ENCODE results near the gene SLC17A9.
"Not testable (repeated sequence)": the region's sequence is repeated elsewhere in the genome, so short reads cannot be mapped to it uniquely, and the experiment has no call there.

SLC17A9 gene

DNA sequence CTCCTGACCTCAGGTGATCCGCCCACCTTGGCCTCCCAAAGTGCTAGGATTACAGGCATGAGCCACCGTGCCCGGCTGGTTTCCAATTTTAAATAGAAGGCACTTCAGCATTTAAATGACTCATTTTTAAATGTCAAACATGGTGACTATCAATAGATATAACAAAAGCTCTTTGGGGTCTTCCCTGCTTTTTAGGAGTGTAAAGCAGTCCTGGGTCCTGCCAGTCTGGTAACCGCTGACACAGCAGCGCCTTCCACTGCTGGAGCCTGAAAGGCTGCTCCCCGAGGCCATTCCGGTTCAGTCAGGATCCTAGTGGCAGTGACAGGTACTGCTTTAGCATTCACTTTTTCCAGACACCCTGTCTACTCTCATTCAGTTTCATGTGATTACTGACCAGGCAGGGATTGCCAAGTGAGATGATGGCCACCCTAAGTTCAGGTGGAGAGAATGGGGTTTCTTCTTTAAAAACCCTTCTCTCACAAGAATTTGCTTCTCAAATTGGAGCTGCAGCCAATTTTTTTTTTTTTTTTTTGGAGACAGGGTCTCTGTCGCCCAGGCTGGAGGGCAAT lies 31.3 kb upstream of the SLC17A9 start:
- peak; percentile 58 for DNase-seq

DNA sequence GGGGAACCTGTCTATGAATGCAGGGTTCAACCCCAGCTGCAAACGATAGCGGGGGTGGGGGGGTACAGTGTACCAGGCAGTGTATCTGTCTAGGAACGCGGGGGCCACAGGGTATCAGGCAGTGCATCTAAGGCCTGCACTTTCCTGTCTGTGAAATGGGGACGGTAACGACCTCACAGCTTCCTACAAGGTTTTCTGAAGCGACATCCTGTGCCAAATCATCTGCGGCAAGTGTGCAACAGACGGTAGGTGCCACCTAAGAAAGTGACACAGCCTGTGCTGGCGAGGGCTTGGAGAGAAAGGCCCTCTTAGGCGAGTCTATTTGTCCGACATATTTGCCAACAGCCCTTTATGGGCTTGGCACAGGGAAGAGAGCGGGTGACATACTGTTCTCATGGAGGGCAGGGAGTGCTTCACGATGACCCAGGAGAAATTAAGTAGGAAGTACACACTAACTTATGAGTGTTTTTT lies 30.0 kb upstream of the SLC17A9 start:
- DNase-seq = peak; percentile 34

DNA sequence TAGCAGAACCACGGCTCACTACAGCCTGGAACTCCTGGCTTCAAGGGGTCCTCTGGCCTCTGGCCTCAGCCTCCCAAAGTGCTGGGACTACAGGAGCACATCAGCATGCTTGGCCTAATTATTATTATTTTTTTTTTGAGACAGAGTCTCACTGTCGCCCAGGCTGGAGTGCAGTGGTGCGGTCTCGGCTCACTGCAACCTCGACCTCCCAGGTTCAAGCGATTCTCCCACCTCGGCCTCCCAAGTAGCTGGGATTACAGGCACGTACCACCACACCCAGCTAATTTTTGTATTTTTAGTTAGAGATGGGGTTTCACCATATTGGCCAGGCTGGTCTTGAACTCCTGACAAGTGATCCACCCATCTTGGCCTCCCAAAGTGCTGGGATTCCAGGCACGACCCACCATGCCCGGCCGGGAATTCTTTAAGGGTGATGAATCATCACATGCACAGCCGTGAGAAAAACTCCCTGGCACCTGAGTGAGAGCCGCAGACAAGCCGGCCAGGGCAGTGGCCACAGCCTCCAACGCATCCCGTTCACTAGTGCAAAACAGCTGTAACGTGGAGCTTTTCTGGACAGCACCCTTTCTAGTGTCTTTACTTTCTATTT lies 29.3 kb upstream of the SLC17A9 start:
- not testable (repeated sequence) for DNase-seq

DNA sequence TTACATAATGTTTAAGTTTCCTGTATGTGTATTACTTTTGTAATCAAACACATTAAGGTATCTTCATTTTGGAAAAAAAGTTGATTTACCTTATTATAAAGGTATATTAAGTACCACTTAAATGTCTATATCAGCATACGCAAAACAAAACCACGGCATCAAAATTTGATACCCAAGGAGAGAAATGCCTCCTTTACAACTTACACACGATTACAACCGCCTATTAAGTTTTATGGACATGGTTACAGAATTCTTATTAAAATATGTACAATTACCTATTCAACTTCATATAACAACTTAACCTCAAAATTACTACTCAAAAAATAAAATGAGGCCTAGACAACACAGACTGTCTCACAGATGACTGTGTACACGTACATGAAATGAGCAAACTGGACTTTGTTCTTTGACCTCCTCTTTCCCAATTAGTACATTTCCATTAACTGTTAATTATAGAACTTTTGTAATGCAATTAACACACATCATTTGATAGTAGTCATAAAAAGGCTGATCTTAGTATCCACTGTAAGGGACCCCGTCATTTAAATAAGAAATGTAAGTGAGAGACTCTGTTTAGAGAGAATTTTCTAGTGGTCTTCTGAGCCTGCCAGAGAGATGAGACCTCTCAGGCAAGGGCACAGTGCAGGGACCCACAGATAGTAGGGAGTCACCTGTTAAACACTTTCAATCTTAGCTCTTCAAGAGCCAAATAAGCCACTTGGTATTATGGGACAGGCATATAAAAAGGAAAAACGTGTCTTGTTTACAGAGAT lies 28.7 kb upstream of the SLC17A9 start:
- DNase-seq = no peak

DNA sequence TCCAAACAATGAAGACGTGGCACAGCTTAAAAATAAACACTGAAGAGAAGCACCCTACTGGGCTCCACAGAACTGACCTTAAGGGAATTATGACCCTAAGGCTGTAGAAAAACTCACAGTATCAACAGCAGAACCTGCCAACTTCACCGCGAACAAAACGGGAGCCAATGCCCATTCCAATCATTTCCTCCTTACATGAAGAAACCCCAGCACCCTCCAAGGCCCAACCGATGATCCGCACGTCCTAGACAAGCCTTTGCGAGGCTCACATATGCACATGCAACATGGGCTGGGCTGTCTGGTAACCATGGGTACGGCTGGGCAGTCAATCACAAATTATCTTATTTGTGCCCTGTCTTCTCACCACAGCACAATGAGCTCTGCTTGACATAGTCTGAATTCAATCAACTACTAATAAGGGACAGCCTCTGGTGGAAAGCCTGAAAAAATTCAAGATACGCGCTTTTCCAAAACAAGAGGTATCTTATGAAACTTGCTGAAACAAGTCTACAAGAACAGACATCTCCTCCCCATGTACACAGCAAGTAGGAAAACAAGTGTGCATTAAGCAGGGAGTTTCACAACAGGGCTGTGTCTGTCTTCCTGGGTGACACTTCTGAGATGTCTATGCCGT lies 27.9 kb upstream of the SLC17A9 start:
- peak; percentile 42 for DNase-seq

DNA sequence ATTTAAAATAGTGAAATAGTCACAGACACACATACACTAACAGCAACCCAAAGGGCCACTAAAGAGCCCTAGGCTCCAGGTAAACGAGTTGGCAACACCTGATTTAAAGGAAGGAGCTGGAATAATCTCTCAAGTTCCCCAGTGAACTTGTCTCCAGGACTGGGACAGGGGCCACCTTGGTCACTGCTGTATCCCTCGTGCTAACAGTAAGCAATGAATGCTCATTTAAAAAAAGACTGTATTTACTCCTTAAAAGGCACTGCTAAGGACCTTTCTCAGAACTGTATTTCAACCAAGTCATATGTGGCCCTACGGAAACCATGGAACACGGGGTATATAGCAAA lies 27.5 kb upstream of the SLC17A9 start:
- DNase-seq = no peak

DNA sequence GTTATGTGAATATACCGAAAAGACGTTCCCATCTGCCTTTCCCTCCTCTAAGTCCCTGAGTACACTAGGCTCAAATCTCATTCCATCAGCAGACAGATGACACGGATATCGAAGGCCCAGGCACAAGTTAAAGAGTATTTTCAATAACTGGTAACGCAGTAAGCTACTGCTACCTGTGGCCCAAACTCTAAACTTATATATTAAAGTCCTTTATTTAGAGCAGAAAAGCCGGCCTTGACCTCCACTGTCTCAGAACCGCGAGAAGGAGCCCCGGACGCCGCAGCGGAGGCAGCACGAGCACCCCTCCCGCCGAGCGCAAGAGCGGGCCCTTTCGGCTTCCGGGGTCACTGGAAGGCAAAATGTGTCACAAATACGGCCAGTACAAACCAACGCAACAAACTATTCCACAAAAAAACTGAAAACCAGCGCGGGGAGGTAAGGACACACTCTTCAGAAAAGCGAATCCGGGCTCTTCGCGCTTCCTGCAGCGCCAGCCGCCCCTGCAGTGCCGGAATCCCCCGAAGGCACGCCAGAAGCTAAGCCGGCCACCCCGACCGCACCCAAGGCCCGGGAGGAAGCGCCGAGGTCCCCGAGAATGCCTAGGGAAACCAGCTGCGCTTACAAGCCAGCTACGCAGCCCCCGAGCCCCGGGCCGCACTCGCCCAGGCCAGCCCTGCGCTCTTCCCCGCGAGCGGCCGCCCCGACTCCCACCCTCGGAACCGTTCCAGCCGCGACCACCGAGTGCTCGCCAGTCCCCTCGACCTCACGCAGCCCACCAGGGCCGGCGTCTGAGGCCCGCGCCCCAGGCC lies 26.9 kb upstream of the SLC17A9 start:
- DNase-seq = peak; percentile 48

DNA sequence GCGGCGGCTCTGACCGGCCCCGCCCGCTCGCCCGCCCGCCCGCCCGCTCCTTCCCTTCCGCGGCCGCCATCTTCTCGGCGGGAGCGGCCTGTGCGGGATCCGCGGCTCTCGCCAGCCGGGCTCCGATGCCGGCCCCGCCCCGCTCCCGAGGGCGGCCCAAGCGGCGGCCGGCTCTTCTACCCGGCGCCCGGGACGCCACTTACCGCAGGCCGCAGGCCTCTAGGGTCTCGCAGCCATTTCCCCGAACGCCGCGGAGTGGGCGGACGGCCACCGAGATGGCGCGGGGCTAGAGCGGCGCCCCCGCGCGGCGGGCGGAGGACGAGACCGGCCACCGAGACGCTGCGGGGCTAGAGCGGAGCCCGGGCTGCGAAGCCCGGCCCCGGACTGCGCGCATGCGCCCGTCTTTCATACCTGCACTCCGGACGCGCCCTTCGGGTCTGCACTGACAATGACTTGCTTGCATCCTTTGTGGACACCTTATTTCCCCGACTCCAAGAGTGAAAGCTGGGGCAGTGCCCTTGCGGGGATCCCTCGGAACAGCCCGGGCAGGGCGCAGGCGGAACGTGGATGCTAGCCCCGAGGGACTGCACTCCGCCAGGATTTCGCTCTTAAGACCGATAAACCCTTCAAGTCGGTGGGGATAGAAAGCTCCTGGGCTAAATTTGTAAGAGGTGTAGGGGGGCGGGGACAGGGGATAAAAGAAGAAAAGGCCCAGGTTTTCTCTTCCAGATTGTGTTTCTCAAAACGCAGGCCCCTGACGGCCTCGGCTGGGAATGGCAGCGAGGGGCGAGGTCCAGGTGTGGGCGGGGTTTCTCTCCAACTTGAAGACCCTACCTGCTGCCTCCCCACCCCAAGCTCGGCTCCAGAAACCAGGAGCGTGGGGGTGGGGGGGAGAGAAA lies 26.0 kb upstream of the SLC17A9 start, which contains the start of gene DIDO1:
Gene DIDO1 (minus strand): TSS at position 277 of the 899 bp plus-strand sequence.
- peak; percentile 91 for DNase-seq

DNA sequence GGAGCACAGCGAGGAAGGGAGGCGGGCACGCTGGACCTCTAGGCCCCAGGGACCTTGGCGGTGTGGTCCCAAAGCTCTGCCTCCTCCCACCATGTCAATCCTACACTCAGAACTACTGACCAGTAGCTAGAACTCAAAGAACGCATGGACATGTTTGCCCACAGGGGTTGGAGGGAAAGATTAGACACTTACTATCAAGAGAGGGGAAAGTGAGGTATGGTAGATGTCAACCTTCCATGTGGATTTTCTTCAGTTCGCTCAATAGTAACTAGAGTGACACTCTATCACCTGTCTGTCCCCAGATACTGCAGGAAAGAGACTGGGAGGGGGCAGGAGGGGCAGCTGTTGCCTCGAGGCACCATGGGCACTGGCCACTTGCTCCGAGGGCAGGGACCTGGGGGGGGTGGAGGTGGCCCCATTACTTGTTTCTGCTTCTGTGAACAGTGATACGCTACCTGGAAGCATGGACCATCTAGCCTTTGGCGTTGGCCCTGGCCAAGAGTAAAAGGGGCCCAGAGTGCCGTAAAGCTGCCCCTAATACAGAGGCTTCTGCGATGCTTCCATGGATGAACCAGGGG lies 25.3 kb upstream of the SLC17A9 start:
- no peak for DNase-seq

DNA sequence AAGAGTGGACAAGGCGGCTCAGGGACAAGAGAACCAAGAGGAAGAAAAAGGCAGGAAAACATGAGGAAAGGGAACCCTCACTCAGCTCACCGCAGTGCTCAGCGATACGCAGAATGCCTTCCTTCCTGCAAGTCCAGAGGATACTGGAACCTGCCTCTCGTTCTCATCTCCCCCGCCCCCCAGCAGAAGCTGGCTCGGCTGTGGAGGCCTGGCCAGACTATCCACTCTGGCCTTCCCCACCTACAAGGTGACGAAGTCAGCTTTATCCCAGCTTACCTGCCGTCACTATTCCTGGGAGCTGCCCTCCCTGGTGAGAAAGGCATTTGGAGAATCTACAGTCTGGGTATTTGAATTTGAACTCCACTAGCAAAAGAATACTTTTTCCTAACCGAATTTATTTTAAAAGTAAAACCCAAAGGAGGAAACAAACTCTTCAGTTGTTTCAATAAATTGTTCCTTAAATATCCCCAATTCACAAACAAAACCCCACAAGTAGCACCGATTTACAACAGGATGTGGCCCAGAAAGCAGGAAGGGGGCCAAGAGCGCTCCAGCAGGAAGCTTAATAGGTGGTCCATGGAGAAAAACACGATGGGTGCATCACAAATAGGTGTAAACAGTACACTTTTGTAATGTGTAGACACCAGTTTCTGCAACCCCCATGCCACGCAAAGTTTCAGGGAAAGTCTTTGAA lies 24.1 kb upstream of the SLC17A9 start:
- DNase-seq = no peak

DNA sequence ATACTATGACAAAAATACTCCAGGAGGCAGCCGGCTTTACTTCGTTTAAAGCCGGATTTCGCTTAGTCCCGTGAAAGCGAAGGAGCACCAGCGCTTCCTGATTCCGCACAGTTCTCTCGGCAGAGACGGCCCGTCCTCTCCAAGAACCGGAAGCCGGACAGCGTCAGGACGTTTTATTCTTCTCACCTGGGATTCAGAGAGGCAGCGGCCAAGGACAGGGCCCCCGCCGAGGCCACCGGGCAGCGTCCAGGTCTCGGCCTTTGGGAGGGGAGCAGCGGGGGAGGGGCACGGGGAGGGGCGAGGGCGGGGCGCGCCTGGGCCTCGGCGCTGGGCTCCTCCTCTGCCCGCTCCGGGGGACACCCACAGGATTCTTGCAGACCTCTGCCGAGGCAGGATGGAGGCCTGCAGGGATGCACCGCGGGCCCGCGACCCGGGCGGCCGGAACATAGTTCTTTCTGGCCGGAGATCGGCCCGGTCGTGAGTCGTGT lies 23.4 kb upstream of the SLC17A9 start:
- DNase-seq = peak; percentile 38

DNA sequence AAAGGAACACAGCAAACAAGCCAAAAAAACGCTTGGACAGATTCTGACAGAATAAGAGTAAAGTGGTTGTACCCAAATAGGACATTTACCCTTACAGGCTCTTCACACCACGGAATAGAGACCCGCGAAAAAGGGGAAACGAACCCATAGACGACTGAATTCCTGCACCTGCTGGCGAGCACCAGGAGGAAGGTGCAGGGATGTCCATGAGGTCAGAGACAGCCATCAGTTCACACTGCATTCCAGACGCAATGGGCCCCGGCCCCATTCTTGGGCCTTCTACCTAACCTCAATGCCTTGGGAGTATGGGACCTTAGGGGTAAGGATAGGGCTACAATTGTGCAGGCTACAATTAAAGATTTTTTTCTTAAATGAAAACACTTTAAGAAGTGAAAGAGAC lies 21.0 kb upstream of the SLC17A9 start:
- no peak for DNase-seq

DNA sequence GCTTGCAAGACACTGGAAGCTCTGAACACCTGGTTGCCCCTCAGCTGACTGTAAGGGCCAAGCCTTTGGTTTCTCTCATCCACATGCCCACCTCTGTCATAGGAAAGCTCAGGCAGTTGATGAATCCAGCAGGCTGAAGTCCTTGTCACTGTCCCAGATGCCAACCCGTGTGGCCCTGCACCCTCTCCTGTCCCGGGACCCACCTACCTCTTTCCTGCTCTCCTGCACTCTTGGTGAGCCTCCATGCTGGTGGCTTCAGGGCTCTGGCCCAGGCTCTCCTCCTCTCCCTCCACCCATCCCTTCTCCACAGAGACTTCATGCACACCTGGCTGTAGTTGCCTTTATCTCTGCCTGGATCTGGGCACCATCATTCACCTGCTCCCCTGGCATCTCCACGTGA lies 18.5 kb upstream of the SLC17A9 start:
- DNase-seq = no peak

DNA sequence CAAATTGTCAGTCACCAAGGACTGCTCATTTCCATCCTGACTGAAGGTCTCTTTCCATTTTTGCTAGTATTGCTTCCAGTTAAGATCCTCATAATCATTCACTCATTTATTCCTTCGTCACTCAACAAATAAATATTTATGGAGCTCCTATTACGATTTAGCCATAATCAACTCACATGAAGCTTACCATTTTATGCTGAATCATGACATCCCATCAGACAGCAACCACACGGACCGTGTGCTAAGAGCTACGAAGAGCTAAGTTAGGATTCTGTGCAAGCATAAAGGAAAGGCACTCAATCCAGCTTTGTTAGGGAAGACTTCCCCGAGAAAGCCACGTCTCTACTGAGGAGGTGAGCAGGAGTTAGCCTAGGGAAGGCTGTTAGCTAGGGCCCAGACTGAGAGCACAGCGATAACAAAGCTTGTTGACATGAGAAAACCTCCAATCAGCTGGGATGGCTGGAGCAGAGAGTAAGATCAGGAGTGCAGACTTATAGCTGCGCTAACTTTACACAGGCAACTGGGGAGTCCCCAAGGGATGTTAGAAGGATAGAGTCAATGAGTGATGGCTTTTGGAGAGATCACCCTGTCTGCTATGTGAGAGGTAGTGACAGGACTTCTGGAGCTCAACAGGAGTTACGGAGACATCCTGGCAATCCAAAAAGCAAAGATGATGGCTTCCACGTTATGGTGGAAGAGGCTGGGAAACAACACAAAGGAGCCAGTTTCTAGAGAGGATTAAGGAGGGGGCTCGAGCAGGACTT lies 17.1 kb upstream of the SLC17A9 start:
- no peak for DNase-seq

DNA sequence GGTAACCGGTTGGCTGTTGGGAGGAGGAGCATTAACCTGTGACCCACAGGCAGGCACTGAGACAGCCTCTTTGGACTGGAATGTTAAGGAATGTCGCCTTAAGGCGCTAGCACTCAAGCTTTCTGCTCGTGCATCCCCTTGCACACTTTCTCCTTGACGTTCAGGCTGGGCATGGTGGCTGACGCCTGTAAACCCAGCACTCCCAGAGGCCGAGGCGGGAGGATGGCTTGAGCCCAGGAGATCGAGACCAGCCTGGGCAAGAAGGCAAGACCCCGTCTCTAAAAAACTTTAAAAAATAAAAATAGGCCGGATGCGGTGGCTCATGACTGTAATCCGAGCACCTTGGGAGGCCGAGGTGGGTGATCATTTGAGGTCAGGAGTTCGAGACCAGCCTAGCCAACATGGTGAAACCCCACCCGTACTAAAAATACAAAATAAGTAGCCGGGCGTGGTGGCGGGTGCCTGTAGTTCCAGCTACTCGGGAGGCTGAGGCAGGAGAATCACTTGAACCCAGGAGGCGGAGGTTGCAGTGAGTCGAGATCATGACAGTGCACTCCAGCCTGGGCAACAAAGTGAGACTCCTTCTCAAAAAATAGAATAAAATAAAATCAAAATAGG lies 16.4 kb upstream of the SLC17A9 start:
- DNase-seq = no peak

DNA sequence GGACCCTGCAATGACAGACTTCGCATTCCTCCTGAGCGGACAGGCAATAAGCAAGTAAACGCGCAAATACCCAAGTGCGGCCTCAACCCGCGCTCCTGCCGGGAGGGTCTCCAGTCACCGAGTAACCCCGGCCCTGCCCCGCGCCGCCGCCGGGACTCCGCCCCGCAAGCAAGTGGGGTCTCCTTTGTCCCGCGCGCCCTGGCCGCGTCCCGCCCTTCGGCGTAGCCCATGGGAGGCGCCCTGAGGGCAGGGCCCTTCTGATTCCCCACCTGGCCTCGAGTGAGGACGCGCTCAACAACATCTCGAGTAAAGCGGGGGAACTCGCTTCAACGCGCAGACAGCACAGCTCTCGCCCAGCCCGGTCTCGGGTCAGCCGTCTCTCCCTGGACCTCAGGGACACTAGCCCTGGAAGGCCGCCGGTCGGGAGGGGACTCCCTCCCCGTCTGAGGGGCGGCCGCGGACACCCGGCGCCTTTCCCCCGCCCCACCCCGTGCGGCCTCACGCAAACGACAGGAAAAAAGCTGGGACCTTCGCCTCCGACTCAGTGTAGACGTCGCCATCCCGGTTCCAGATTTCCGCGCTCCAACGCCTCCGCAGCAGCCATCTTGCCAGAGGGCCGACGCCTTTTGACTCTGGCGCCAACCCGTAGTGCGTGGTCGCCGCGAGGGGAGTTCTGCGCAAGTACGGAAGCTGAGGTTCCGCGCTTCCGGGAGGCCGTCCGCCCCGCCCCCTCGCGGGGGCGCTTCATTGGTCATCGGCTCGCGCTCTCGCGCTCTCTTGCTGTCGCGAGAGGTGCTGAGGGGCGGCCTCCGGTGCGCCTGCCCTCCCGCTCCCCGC lies 15.0 kb upstream of the SLC17A9 start:
- peak; percentile 96 for DNase-seq

DNA sequence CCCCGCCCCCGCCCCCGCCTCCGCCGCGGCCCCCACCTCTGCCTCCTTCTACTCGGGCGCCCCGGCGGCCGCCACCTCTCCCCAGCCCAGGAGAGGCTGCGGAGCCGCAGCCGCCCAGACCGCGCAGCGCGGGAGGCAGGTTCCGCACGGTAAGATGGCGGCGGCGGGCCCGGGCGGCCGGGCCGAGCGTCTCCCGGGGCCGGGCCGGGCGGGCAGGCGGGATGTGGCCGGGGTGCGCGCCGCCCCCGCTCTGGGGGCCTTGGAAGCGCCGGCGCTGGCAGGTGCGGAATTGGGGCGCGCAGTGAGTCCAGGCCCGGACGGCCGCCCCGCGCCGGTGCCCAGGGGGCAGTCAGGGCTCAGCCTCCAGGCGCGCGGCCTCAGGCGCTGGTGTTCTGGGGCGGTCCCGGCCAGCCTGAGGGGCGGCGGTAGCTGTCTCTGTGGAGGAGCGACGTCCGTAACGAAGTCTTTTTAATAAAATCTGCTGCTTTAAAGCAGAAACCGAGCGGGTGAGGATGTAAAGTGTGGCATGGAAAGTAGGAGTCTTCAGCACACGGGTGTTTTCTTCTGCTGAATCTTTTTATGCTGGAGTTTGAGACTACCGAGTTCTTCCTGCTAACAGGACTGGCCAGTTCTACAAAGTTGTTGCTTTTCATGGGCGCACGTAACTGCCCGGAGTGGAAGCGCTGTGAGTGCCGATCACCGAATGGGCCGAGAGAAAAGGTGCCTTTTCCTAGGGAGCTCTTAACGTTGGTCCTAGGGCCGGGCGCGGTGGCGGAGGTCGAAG lies 14.2 kb upstream of the SLC17A9 start, which contains the start of gene GID8:
Gene GID8 (plus strand): TSS at position 43 of the 784 bp plus-strand sequence. CDS start 3,356 bp downstream, outside the sequence.
- peak; percentile 34 for DNase-seq

Measured in CD4-positive, alpha-beta T cell treated with Interferon gamma for 1 hour (primary cell).